Fibroblast of pulmonary artery (primary cell): ENCODE results near the gene ATP10B.

Source experiments
- DNase-seq: peaks from one replicate; pipeline ENCODE4 v3.0.0-alpha.2; 2010; ENCODE audit warnings: low read depth
- H3K4me3 ChIP-seq: replicated peaks from 2 replicates; pipeline ENCODE4 v1.5.1; 2011; ENCODE audit warnings: low read depth, mild to moderate bottlenecking, control low read depth, low read length, moderate library complexity
- CTCF ChIP-seq: IDR thresholded peaks from 2 replicates; pipeline ENCODE4 v1.5.1; 2011; ENCODE audit warnings: mild to moderate bottlenecking, control low read depth, low read length, inconsistent platforms; ENCODE audit errors: missing control alignments

Gene ATP10B

GRCh38 chr5:160793530-160793899 lies 58.5 kb downstream of the ATP10B start:
- DNase-seq, result no peak
- TF ChIP-seq CTCF, result no peak
- H3K4me3 ChIP-seq, result no peak overlapping the region

- no peak overlapping the region for H3K4me3 ChIP-seq
- no peak for DNase-seq
- TF ChIP-seq CTCF, result no peak
Measured at GRCh38 chr5:160792732-160793529, 59.1 kb downstream of the ATP10B start.

- no peak for TF ChIP-seq CTCF
- H3K4me3 ChIP-seq, result no peak overlapping the region
- no peak for DNase-seq
Measured at GRCh38 chr5:160792281-160792680, 59.7 kb downstream of the ATP10B start.

GRCh38 chr5:160789219-160789859 lies 62.7 kb downstream of the ATP10B start:
- no peak for DNase-seq
- no peak for TF ChIP-seq CTCF
- H3K4me3 ChIP-seq, result no peak overlapping the region

- H3K4me3 ChIP-seq, result no peak overlapping the region
- no peak for TF ChIP-seq CTCF
- DNase-seq, result no peak
Measured at GRCh38 chr5:160788102-160788660, 63.8 kb downstream of the ATP10B start.

- H3K4me3 ChIP-seq, result no peak overlapping the region
- DNase-seq, result peak; percentile 0
- TF ChIP-seq CTCF, result peak; percentile 3
Measured at GRCh38 chr5:160787240-160787639, 64.8 kb downstream of the ATP10B start.
